ENCODE measurements around the gene KIAA1671.

GRCh38 chr22:25216230-25216629, 263.7 kb downstream of the KIAA1671 start:
- TF ChIP-seq CTCF (conservative IDR thresholded peaks at IDR 0.05; ENCODE audit: low read depth, low read length) (no peak), EZH2 (IDR thresholded peaks at IDR 0.05; ENCODE audit: borderline replicate concordance, low read depth, low read length, poor library complexity, severe bottlenecking) (no peak)

All from A673 (cell line).